Esophagus squamous epithelium (tissue), 5 donors: ENCODE data around the gene SPSB3. TPM values are rescaled to one million over a fixed set of nuclear protein-coding genes. Genes with fewer than 3 reads are reported as not detected.

Experiments
- DNase-seq: peaks from one replicate; lab custom pipeline; 2025; lab: John Stamatoyannopoulos, UW
- H3K27ac ChIP-seq, 4 donors: fragments of 200-600 bp; sonication (generic); one replicate each; pipeline ENCODE4 v1.5.1; 2016 to 2019; ENCODE audit warnings: mild to moderate bottlenecking in 1 of 4
- H3K27me3 ChIP-seq, 4 donors: fragments of 200-600 bp; sonication (generic); 1 replicate in 3 of 4; 2 replicates in 1 of 4; pipeline versions ENCODE4 v1.5.1 to v1.6.0; 2017 to 2021; ENCODE audit warnings: antibody characterized with exemption in 1 of 4
- H3K36me3 ChIP-seq, 3 donors: fragments of 200-600 bp; sonication (generic); one replicate each; pipeline ENCODE4 v1.5.1; 2016 to 2019
- H3K4me1 ChIP-seq, 3 donors: fragments of 200-600 bp; sonication (generic); one replicate each; pipeline ENCODE4 v1.5.1; 2017 to 2019
- H3K4me3 ChIP-seq, 4 donors: fragments of 200-600 bp; sonication (generic); 1 replicate in 3 of 4; 2 replicates in 1 of 4; pipeline ENCODE4 v1.5.1; 2016 to 2019; ENCODE audit warnings: mild to moderate bottlenecking in 2 of 4, moderate library complexity in 1 of 4
- H3K9me3 ChIP-seq, 3 donors: fragments of 200-600 bp; sonication (generic); one replicate each; pipeline ENCODE4 v1.5.1; 2016 to 2019
- POLR2A ChIP-seq, 4 donors: fragments of 450-650 bp; IDR thresholded peaks; one replicate each; pipeline ENCODE4 v1.6.1; 2017; ENCODE audit warnings: antibody characterized with exemption in 4 of 4, mild to moderate bottlenecking in 4 of 4, moderate library complexity in 3 of 4
- WGBS, 2 donors: methylation state at CpG; one replicate each; pipeline ENCODE4 v1.1.5; 2018; 5-methylcytosine and 5-hydroxymethylcytosine counted together
- intact Hi-C: fragments of 100-400 bp; cut with DNase I; formaldehyde crosslinking; loops from one replicate; pipeline ENCODE4 v1.15.0; 2022
- total RNA-seq, 4 donors: library from RNA; depleted of rRNA; stranded (reverse); fragments of >200 nt; gene quantifications; one replicate each; pipeline ENCODE4 v1.1.0, GENCODE V29; 2016
- TF ChIP-seq, protein P1 (sequence below), 6 experiments: fragments of 450-650 bp in 4 of 6; fragments of 200-600 bp in 2 of 6; sonication (generic) in 2 of 6; IDR thresholded peaks; one replicate each; pipeline ENCODE4 v1.5.1; 2016 to 2019; ENCODE audit warnings: antibody characterized with exemption in 6 of 6, mild to moderate bottlenecking in 4 of 6, moderate library complexity in 4 of 6
- donor health status: DM: yes; HTN: yes; CAD: no.

The SPSB3 gene
- total RNA-seq, 4 donors from 2014 or later, result 27.8 to 84.5 (median 45.1) TPM

DNA sequence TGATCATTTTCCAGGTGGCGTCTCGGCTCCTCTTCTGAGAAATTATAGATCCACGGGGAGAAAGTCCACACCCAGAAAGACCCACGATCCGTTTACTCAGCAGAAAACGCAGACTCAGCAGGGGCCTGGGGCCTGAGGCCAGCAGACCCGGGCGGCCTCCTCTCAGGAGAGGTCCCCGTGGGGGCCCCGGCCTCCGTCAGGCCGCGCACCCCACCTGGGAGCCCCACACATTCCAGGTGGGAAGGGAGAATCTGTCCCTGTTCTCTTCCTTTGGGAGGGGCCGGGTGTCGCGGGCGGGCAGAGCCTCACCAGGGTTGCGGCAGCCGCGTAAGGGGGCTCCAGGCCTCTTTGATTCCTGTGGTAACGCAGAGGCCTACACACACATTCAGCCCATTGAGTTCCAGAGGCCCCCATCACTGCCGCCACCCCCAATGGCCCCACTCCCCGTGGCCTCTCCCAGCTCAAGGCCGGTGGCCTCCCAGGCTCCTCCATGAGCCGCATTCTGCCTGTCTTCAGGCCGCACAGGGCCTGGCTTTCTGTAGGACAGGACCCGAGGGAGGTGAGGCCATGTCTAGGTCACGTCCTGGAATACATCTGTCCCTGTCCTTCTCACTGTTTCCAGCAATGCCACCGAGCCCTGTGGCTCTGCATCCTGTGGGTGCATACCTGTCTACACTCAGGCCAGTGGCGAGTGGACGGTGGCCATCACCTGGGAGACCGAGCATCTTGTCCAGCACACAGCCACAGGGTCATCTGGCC is 12.7 kb upstream of the SPSB3 start:
- peaks cover 0 to 12% (median 0%) of the 10 kb centered on the region in 3 donors for H3K4me1 ChIP-seq
- H3K4me3 ChIP-seq, result no peak overlapping the region
- TF ChIP-seq, protein P1, sequence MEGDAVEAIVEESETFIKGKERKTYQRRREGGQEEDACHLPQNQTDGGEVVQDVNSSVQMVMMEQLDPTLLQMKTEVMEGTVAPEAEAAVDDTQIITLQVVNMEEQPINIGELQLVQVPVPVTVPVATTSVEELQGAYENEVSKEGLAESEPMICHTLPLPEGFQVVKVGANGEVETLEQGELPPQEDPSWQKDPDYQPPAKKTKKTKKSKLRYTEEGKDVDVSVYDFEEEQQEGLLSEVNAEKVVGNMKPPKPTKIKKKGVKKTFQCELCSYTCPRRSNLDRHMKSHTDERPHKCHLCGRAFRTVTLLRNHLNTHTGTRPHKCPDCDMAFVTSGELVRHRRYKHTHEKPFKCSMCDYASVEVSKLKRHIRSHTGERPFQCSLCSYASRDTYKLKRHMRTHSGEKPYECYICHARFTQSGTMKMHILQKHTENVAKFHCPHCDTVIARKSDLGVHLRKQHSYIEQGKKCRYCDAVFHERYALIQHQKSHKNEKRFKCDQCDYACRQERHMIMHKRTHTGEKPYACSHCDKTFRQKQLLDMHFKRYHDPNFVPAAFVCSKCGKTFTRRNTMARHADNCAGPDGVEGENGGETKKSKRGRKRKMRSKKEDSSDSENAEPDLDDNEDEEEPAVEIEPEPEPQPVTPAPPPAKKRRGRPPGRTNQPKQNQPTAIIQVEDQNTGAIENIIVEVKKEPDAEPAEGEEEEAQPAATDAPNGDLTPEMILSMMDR (IDR thresholded peaks at IDR 0.05), result no peak
- TF ChIP-seq POLR2A (IDR thresholded peaks at IDR 0.05), result no peak
- DNase-seq, result no peak
- intact Hi-C loops, result no loop called here
- H3K27me3 ChIP-seq, result no peaks in the 10 kb centered on the region
- WGBS, 2 donors, result 94 to 98% methylated on average over 7 to 13 of the region's 32 CpGs
- no peak overlapping the region for H3K27ac ChIP-seq
- H3K36me3 ChIP-seq, result peaks cover 0 to 26% (median 0%) of the 10 kb centered on the region in 3 donors
- H3K9me3 ChIP-seq, result peaks cover 0 to 15% (median 0%) of the 10 kb centered on the region in 3 donors

DNA sequence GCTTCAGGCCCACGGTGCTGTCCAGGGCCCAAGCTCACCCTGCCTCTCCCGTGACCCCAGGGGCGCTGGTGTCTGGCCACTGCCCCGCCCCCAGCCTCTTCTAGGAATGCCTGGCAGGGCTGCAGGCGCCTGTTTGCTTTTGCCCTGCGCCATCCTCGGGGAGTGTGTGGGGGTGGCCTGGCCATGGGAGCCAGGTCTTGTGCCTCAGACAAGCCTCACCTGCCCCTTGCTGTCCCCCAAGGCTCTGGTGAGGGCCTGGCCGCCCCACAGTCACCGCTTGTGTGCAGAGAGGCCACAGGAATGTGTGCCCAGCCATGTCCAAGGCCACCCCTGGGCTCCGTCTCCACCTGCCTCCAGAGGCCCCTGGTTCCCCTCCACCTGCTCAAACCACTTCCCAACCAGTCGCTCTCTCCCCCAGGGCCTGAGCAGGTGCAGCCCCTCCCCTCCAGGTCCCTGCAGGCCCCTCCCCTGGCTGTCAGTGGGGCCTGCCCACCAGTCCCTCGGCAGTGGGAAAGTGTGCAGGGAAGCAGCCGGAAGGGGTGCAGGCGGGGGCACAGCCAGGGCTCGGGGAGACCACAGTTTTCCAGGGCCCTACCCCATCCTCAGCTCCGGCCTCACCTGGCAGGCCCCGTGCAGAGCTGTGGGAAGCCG is 12.0 kb upstream of the SPSB3 start:
- TF ChIP-seq, protein P1 (IDR thresholded peaks at IDR 0.05), result no peak
- no peak for TF ChIP-seq POLR2A (IDR thresholded peaks at IDR 0.05)
- 53 to 80% methylated on average over 2 to 4 of the region's 18 CpGs for WGBS, 2 donors
- peaks cover 0 to 19% (median 2%) of the 10 kb centered on the region in 3 donors for H3K4me1 ChIP-seq
- intact Hi-C loops, result no loop called here
- H3K9me3 ChIP-seq, result peaks cover 0 to 15% (median 0%) of the 10 kb centered on the region in 3 donors
- no peak for DNase-seq
- H3K36me3 ChIP-seq, result peaks cover 0 to 34% (median 0%) of the 10 kb centered on the region in 3 donors
- no peaks in the 10 kb centered on the region for H3K27me3 ChIP-seq
- no peak overlapping the region for H3K27ac ChIP-seq
- H3K4me3 ChIP-seq, result no peak overlapping the region

DNA sequence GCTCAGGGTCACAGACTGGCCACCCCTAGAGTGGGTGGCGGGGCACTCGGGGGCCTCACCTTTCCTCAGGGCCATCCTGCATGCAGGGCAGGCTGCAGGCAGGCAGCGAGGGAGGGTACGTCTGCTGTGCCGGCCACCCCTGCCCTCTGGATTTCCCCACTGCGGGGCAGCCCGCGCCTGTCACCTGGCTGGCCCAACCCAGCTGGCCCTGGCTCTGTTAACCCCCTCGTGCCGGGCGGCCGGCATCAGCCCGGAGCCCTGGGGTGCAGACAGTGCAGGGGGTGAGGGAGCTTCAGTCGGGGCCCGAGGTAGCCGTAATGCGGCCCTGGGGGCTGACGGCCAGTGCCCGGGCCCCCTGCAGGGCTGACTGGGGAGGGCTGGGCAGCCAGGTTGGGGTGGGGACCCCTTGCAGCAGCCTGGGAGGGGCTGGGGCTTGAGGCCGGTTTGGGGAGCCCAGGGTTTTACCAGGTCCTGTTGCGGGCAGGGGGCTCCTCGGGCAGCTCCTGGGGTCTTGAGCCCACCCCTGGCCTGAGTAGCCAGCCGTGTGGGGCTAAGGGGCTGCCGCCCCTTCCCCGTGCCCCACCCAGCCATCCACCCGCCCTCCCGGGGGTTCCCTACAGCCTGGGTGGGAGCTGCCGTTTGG is 11.3 kb upstream of the SPSB3 start, which contains the start of gene IGFALS:
TSS of gene IGFALS (minus strand) at position 128 of the 643 bp plus-strand sequence. CDS start at position 75, 53 bp downstream.
- WGBS, 2 donors, result 30% methylated on average over 2 of the region's 28 CpGs; no CpG with 5 or more reads in 1 of the 2 donors
- DNase-seq, result no peak
- peaks cover 0 to 13% (median 0%) of the 10 kb centered on the region in 3 donors for H3K9me3 ChIP-seq
- intact Hi-C loops, result no loop called here
- peaks cover 0 to 40% (median 2%) of the 10 kb centered on the region in 3 donors for H3K36me3 ChIP-seq
- no peak within 1 kb of the TSS for H3K4me3 ChIP-seq
- TF ChIP-seq, protein P1 (IDR thresholded peaks at IDR 0.05), result no peak
- no peak for TF ChIP-seq POLR2A (IDR thresholded peaks at IDR 0.05)
- H3K4me1 ChIP-seq, result peaks cover 6 to 25% (median 7%) of the 10 kb centered on the region in 3 donors
- no peak within 1 kb of the TSS for H3K27ac ChIP-seq
- no peaks in the 10 kb centered on the region for H3K27me3 ChIP-seq

DNA sequence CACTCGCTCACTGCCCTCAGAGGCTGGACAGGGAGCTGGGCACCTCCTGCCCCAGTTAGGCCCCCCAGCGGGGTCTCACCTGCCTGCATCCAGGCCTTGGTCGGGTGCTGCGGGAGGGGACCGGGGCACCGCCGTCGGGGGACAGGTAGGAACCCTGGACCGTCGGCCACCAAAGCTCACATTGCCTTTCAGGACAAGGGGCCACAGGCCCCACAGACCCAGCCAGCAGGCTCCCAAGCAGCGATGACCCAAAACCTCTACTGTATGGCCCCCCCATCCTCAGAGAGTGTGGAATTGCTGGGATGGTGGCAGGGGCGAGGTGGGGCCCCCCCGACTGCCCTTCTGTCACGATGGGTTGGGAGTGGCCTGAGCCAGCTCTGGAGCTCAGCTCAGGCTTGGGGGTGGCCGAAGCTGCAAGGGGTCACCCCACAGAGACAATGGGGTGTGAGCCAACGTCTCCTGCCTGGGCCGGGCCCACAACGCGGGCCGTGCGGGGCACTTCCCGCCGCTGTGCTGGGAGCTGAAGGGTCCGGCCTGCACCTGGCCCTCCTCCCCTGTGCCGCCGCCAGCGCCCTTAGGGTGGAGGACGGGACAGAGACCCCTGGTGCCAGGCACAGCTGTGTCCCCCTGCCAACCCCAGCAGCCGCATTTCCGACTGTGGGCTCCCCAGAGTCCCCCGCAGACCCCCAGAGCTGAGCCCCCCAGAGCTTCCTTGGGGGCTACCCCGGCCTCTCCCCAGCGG is 10.6 kb upstream of the SPSB3 start:
- DNase-seq, result no peak
- intact Hi-C loops, result no loop called here
- no peak overlapping the region for H3K4me3 ChIP-seq
- H3K27me3 ChIP-seq, result no peaks in the 10 kb centered on the region
- H3K27ac ChIP-seq, result no peak overlapping the region
- TF ChIP-seq, protein P1 (IDR thresholded peaks at IDR 0.05), result no peak
- TF ChIP-seq POLR2A (IDR thresholded peaks at IDR 0.05), result no peak
- H3K9me3 ChIP-seq, result peaks cover 0 to 6% (median 0%) of the 10 kb centered on the region in 3 donors
- peaks cover 7 to 32% (median 9%) of the 10 kb centered on the region in 3 donors for H3K4me1 ChIP-seq
- WGBS, 2 donors, result 87% methylated on average over 3 of the region's 33 CpGs; no CpG with 5 or more reads in 1 of the 2 donors
- peaks cover 0 to 47% (median 4%) of the 10 kb centered on the region in 3 donors for H3K36me3 ChIP-seq
